Tibial nerve (tissue), 4 donors: ENCODE measurements around the gene KIF2A. TPM values are rescaled to one million over a fixed set of nuclear protein-coding genes. Genes with fewer than 3 reads are reported as not detected.

Experiments
- DNase-seq, 2 donors: peaks; one replicate each; pipeline ENCODE4 v3.0.0-alpha.2; 2019; ENCODE audit warnings: low spot score in 2 of 2
- H3K27ac ChIP-seq, 4 donors: fragments of 200-600 bp; sonication (generic) in 3 of 4; one replicate each; pipeline ENCODE4 v1.5.1; 2017 to 2019; ENCODE audit warnings: mild to moderate bottlenecking in 1 of 4
- H3K27me3 ChIP-seq, 2 donors: fragments of 200-600 bp; sonication (generic) in 1 of 2; one replicate each; pipeline versions ENCODE4 v1.5.1 to v1.6.0; 2017 to 2019
- H3K36me3 ChIP-seq, 3 donors: fragments of 200-600 bp; sonication (generic); one replicate each; pipeline ENCODE4 v1.5.1; 2018 to 2019
- H3K4me1 ChIP-seq, 4 donors: fragments of 200-600 bp; sonication (generic) in 3 of 4; one replicate each; pipeline ENCODE4 v1.5.1; 2017 to 2019
- H3K4me3 ChIP-seq, 4 donors: fragments of 200-600 bp; sonication (generic) in 3 of 4; one replicate each; pipeline ENCODE4 v1.5.1; 2017 to 2019; ENCODE audit warnings: mild to moderate bottlenecking in 1 of 4, moderate library complexity in 1 of 4
- H3K9me3 ChIP-seq, 4 donors: fragments of 200-600 bp; sonication (generic) in 3 of 4; one replicate each; pipeline ENCODE4 v1.5.1; 2017 to 2019
- EP300 ChIP-seq, 2 donors: sonication (generic); formaldehyde crosslinking; IDR thresholded peaks; one replicate each; pipeline ENCODE4 v1.6.1; 2017; ENCODE audit warnings: antibody characterized with exemption in 2 of 2, mild to moderate bottlenecking in 1 of 2
- POLR2A ChIP-seq, 2 donors: fragments of 450-650 bp; IDR thresholded peaks; one replicate each; pipeline ENCODE4 v1.6.1; 2017; ENCODE audit warnings: antibody characterized with exemption in 2 of 2, mild to moderate bottlenecking in 2 of 2, moderate library complexity in 2 of 2
- WGBS, 2 donors: methylation state at CpG; one replicate each; pipeline ENCODE4 v1.1.5; 2018; 5-methylcytosine and 5-hydroxymethylcytosine counted together
- total RNA-seq, 4 donors: library from RNA; depleted of rRNA; stranded (reverse); fragments of >200 nt; gene quantifications; one replicate each; pipeline ENCODE4 v1.1.0, GENCODE V29; 2016
- TF ChIP-seq, protein P1 (sequence below), 5 experiments: fragments of 200-600 bp in 3 of 5; fragments of 450-650 bp in 2 of 5; sonication (generic) in 3 of 5; IDR thresholded peaks; one replicate each; pipeline ENCODE4 v1.5.1; 2016 to 2019; ENCODE audit warnings: antibody characterized with exemption in 5 of 5, mild to moderate bottlenecking in 3 of 5, moderate library complexity in 2 of 5

KIF2A gene
- total RNA-seq, 4 donors from 2014 or later: 28.5 to 60.3 (median 44.9) TPM

DNA sequence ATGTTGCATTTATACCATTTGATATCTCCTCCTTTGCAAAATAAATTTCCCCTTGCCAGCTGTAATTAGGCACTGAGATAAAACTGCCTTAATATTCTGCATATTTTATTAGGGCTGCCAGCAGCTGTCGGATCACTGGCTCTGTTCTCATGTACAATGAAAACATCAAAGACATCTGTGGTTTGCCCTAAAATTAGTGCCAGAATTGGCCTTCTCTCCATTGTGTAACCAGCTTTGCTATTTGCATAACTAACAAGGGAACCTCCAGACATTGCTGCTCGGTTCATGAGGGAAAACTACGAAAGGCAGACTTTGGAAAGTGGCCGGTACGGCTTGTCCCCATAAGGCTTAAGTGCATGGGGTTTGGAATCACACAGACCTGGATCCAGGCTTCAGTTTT lies 45.5 kb upstream of the KIF2A start:
- H3K36me3 ChIP-seq: no peaks in the 10 kb centered on the region
- no peaks in the 10 kb centered on the region for H3K9me3 ChIP-seq
- H3K4me1 ChIP-seq: peaks cover 0 to 10% (median 0%) of the 10 kb centered on the region in 4 donors
- 46 to 57% methylated on average over 5 of the region's 5 CpGs for WGBS, 2 donors
- H3K27me3 ChIP-seq: no peaks in the 10 kb centered on the region
- no peak overlapping the region for H3K27ac ChIP-seq
- TF ChIP-seq POLR2A (IDR thresholded peaks at IDR 0.05): no peak
- TF ChIP-seq EP300 (IDR thresholded peaks at IDR 0.05): no peak
- TF ChIP-seq, protein P1, sequence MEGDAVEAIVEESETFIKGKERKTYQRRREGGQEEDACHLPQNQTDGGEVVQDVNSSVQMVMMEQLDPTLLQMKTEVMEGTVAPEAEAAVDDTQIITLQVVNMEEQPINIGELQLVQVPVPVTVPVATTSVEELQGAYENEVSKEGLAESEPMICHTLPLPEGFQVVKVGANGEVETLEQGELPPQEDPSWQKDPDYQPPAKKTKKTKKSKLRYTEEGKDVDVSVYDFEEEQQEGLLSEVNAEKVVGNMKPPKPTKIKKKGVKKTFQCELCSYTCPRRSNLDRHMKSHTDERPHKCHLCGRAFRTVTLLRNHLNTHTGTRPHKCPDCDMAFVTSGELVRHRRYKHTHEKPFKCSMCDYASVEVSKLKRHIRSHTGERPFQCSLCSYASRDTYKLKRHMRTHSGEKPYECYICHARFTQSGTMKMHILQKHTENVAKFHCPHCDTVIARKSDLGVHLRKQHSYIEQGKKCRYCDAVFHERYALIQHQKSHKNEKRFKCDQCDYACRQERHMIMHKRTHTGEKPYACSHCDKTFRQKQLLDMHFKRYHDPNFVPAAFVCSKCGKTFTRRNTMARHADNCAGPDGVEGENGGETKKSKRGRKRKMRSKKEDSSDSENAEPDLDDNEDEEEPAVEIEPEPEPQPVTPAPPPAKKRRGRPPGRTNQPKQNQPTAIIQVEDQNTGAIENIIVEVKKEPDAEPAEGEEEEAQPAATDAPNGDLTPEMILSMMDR (IDR thresholded peaks at IDR 0.05): no peak
- no peak for DNase-seq
- no peak overlapping the region for H3K4me3 ChIP-seq

DNA sequence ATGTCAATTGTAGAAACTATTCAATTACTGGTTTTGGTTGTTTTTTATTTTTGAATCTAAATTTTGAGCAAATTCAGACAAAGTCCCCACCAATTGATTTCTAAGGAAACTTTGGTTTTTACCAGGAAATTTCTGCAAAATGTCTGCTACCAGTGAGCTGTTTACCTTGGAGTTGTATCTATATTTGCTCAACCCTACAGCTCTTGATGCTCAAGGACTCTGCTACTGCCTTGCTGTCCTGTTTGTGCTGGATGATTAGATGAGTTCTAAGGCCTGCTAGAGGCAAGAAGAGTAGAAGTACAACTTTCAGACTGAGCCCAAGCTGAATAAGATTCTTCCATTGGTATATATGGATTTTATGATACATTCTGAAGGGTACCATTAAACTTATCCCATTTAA lies 42.6 kb upstream of the KIF2A start:
- H3K9me3 ChIP-seq: no peaks in the 10 kb centered on the region
- no peak overlapping the region for H3K27ac ChIP-seq
- H3K4me3 ChIP-seq: no peak overlapping the region
- no peak for TF ChIP-seq POLR2A (IDR thresholded peaks at IDR 0.05)
- TF ChIP-seq, protein P1 (IDR thresholded peaks at IDR 0.05): no peak
- no peak for TF ChIP-seq EP300 (IDR thresholded peaks at IDR 0.05)
- peaks cover 0 to 6% (median 0%) of the 10 kb centered on the region in 4 donors for H3K4me1 ChIP-seq
- no peaks in the 10 kb centered on the region for H3K27me3 ChIP-seq
- no peaks in the 10 kb centered on the region for H3K36me3 ChIP-seq
- no peak for DNase-seq

DNA sequence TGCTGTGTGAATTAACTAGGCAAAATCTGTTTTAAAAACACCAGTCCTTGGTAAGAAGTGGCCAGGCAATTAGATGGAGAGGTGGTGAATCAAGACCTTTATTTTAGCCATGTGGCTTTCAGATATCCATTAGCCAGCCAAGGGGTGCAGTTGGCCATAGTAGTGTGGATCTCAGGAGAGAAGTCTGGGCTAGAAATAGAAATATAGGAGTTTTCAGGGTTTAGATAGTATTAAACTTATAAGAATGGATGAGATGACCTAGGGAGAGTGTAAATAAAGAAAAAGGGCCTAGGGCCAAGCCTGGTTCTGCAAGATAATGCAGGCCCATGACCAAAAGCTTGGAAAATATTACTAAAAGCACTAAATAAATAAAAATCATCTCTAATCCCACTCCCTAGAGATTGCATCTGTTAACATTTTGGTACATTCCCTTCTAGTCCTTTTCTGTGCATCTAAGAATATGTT lies 40.3 kb upstream of the KIF2A start:
- no peak for DNase-seq
- peaks cover 0 to 1% (median 0%) of the 10 kb centered on the region in 4 donors for H3K4me1 ChIP-seq
- H3K9me3 ChIP-seq: no peaks in the 10 kb centered on the region
- no peaks in the 10 kb centered on the region for H3K36me3 ChIP-seq
- H3K27me3 ChIP-seq: no peaks in the 10 kb centered on the region
- H3K4me3 ChIP-seq: no peak overlapping the region
- no peak overlapping the region for H3K27ac ChIP-seq
- TF ChIP-seq, protein P1 (IDR thresholded peaks at IDR 0.05): no peak
- no peak for TF ChIP-seq POLR2A (IDR thresholded peaks at IDR 0.05)
- TF ChIP-seq EP300 (IDR thresholded peaks at IDR 0.05): no peak

DNA sequence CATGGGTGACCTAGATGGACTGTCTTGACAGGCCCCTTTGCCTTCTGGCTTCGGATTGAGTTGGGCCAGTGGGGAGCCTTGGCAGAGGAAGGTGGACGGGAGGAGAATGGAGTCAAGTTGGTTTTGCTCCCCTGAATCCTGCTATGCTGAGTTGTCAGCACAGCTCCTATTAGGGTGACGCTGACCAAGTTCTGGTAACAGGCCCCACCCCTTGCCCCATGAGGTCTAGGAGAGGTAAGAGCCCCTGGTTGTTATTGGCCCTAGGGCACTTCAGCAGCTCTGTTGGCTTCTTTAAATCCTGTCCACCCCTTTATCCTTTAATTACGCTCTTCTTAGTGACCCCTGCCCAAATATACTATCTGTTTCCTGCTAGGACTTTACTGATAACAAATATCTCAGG lies 39.4 kb upstream of the KIF2A start:
- no peaks in the 10 kb centered on the region for H3K36me3 ChIP-seq
- WGBS, 2 donors: 82 to 84% methylated on average over 4 of the region's 4 CpGs
- DNase-seq: no peak
- H3K27ac ChIP-seq: no peak overlapping the region
- H3K27me3 ChIP-seq: no peaks in the 10 kb centered on the region
- H3K4me1 ChIP-seq: no peaks in the 10 kb centered on the region
- H3K4me3 ChIP-seq: no peak overlapping the region
- H3K9me3 ChIP-seq: no peaks in the 10 kb centered on the region
- TF ChIP-seq POLR2A (IDR thresholded peaks at IDR 0.05) (no peak), EP300 (IDR thresholded peaks at IDR 0.05) (no peak)
- TF ChIP-seq, protein P1 (IDR thresholded peaks at IDR 0.05): no peak

DNA sequence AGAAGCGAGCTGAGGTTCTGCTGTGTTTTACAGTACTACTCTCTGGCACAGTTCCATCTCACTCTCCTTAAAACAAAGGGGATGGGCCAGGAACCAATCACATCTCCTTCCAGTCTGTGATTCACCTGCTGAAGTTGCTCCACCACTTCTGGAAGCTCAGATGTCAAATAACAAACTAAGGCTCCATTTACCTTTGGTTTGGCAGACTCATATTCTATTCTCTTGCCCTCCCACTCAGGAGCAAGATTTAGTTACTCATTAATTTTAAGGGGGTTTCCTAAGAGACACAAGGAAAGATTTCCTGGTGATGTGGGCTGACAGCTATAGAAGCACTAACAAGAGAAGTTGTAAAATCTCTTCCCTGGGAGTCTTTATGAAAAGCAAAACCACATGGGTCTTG lies 37.8 kb upstream of the KIF2A start:
- Histone ChIP-seq H3K36me3 (no peaks in the 10 kb centered on the region), H3K4me1 (no peaks in the 10 kb centered on the region), H3K27ac (no peak overlapping the region), H3K27me3 (no peaks in the 10 kb centered on the region), H3K9me3 (no peaks in the 10 kb centered on the region), H3K4me3 (no peak overlapping the region)
- no peak for DNase-seq
- TF ChIP-seq, protein P1 (IDR thresholded peaks at IDR 0.05): no peak
- TF ChIP-seq EP300 (IDR thresholded peaks at IDR 0.05) (no peak), POLR2A (IDR thresholded peaks at IDR 0.05) (no peak)
- 65 to 80% methylated on average over 1 of the region's 1 CpG for WGBS, 2 donors
